B cell (primary cell): ENCODE data around the gene CDC42BPA. TPM values are rescaled to one million over a fixed set of nuclear protein-coding genes. Genes with fewer than 3 reads are reported as not detected.

ENCODE experiments used
- ATAC-seq: fragments of 200-7000 bp; cut with Tn5 transposase; one replicate; pipeline ENCODE4 v1.10.0; 2021; ENCODE audit warnings: low read depth, mild to moderate bottlenecking, moderate number of reproducible peaks, moderate library complexity
- CTCF ChIA-PET: fragments of 350-600 bp; sonication (Branson Sonifier 250); formaldehyde crosslinking; loops from one replicate; lab custom pipeline; 2021; ENCODE audit warnings: antibody characterized with exemption, inconsistent platforms; lab: Charles Lee
- POLR2A ChIA-PET: fragments of 350-600 bp; sonication (Branson Sonifier 250); formaldehyde crosslinking; loops from one replicate; lab custom pipeline; 2021; ENCODE audit warnings: antibody characterized with exemption; lab: Charles Lee
- DNase-seq: peaks from one replicate; pipeline ENCODE4 v3.0.0; 2013
- H2AFZ ChIP-seq: 2 replicates; pipeline ENCODE4 v1.6.1; 2012; ENCODE audit warnings: mild to moderate bottlenecking, low read depth, low read length; ENCODE audit not compliant: insufficient read depth, poor library complexity, severe bottlenecking
- H3K27ac ChIP-seq, 2 donors: 1 replicate in 1 of 2; 2 replicates in 1 of 2; pipeline ENCODE4 v1.5.1; 2012 to 2013; ENCODE audit warnings: low read length in 2 of 2, mild to moderate bottlenecking in 2 of 2, moderate library complexity in 1 of 2
- H3K27me3 ChIP-seq, 4 experiments: fragments of 200-600 bp in 1 of 4; sonication (generic) in 1 of 4; replicated peaks in 1 of 4; 1 replicate in 2 of 4; 2 replicates in 2 of 4; pipeline versions ENCODE4 v1.6.1 to v1.7.0; 2013 to 2016; ENCODE audit warnings: low read length in 3 of 4, mild to moderate bottlenecking in 2 of 4, mixed read lengths in 1 of 4, moderate library complexity in 1 of 4; ENCODE audit not compliant: insufficient read depth in 4 of 4, control insufficient read depth in 3 of 4; ENCODE audit errors: control extremely low read depth in 1 of 4
- H3K36me3 ChIP-seq, 2 experiments: replicated peaks in 1 of 2; 1 replicate in 1 of 2; 2 replicates in 1 of 2; pipeline versions ENCODE4 v1.6.1 to v1.7.1; 2013; ENCODE audit warnings: low read length in 1 of 2; ENCODE audit not compliant: insufficient read depth in 2 of 2, control insufficient read depth in 1 of 2; ENCODE audit errors: control extremely low read depth in 1 of 2, extremely low read depth in 1 of 2
- H3K4me1 ChIP-seq, 2 donors: fragments of 200-600 bp in 1 of 2; sonication (generic) in 1 of 2; 1 replicate in 1 of 2; 2 replicates in 1 of 2; pipeline versions ENCODE4 v1.5.1 to v1.6.1; 2013 to 2017; ENCODE audit warnings: low read length in 2 of 2; ENCODE audit not compliant: control insufficient read depth in 2 of 2, insufficient read depth in 2 of 2
- H3K4me2 ChIP-seq: replicated peaks from 2 replicates; pipeline ENCODE3; 2012; ENCODE audit warnings: mild to moderate bottlenecking, low read depth, low read length; ENCODE audit not compliant: poor library complexity, severe bottlenecking
- H3K4me3 ChIP-seq, 5 experiments: fragments of 200-600 bp in 1 of 5; sonication (generic) in 1 of 5; 1 replicate in 3 of 5; 2 replicates in 2 of 5; pipeline versions ENCODE4 v1.5.1 to v1.7.0; 2011 to 2016; ENCODE audit warnings: low read length in 4 of 5, mild to moderate bottlenecking in 4 of 5, low read depth in 2 of 5, control low read depth in 1 of 5, moderate library complexity in 1 of 5; ENCODE audit not compliant: insufficient read depth in 1 of 5; ENCODE audit errors: control extremely low read depth in 1 of 5, extremely low read depth in 1 of 5
- H3K79me2 ChIP-seq: fragments of 200-600 bp; sonication (generic); one replicate; pipeline ENCODE4 v1.6.0; 2016; ENCODE audit warnings: low read length; ENCODE audit not compliant: control insufficient read depth, insufficient read depth
- H3K9ac ChIP-seq: fragments of 200-600 bp; sonication (generic); 2 replicates; pipeline ENCODE4 v1.6.1; 2017; ENCODE audit warnings: mild to moderate bottlenecking, low read length, moderate library complexity
- H3K9me3 ChIP-seq, 3 donors: one replicate each; pipeline versions ENCODE4 v1.6.1 to v1.7.1; 2013; ENCODE audit warnings: low read length in 2 of 3; ENCODE audit not compliant: control insufficient read depth in 2 of 3, insufficient read depth in 1 of 3; ENCODE audit errors: control extremely low read depth in 1 of 3
- H4K20me1 ChIP-seq: 2 replicates; pipeline ENCODE4 v1.6.0; 2012; ENCODE audit warnings: mild to moderate bottlenecking, low read length; ENCODE audit not compliant: insufficient read depth, control insufficient read depth, poor library complexity, severe bottlenecking
- H3K27ac Mint-ChIP-seq: one replicate; pipeline ENCODE4 v1.8.0; 2021; ENCODE audit warnings: mixed read lengths
- H3K27me3 Mint-ChIP-seq: one replicate; pipeline ENCODE4 v1.8.0; 2021; ENCODE audit warnings: mixed read lengths
- H3K4me1 Mint-ChIP-seq: one replicate; pipeline ENCODE4 v1.8.0; 2021; ENCODE audit warnings: mixed read lengths
- H3K4me3 Mint-ChIP-seq: one replicate; pipeline ENCODE4 v1.8.0; 2021; ENCODE audit warnings: mixed read lengths
- H3K9me3 Mint-ChIP-seq: one replicate; pipeline ENCODE4 v1.8.0; 2022; ENCODE audit warnings: mixed read lengths; ENCODE audit not compliant: insufficient read depth
- EZH2 ChIP-seq: IDR thresholded peaks from 2 replicates; pipeline ENCODE4 v1.6.1; 2012; ENCODE audit warnings: borderline replicate concordance, low read depth, mild to moderate bottlenecking, moderate library complexity, low read length; ENCODE audit not compliant: insufficient read depth, poor library complexity, severe bottlenecking
- WGBS: methylation state at CpG from one replicate; pipeline ENCODE4 v1.1.5; 2013; ENCODE audit warnings: missing lambda C conversion rate; ENCODE audit not compliant: insufficient coverage; 5-methylcytosine and 5-hydroxymethylcytosine counted together
- intact Hi-C: fragments of 100-400 bp; cut with micrococcal nuclease; formaldehyde crosslinking; loops from one replicate; pipeline ENCODE4 v1.10.0; 2022
- polyA plus RNA-seq: library from polyadenylated mRNA; depleted of rRNA; stranded (reverse); fragments of >200 nt; gene quantifications from 2 replicates; pipeline ENCODE4 v1.2.3, GENCODE V29; 2012
- total RNA-seq, 2 donors: library from RNA; stranded (reverse); fragments of 120-200 nt in 1 of 2; gene quantifications; 1 replicate in 1 of 2; 2 replicates in 1 of 2; pipeline versions ENCODE4 v1.2.3 to v1.2.4, GENCODE V29; 2013 to 2022
- TF ChIP-seq, protein P1 (sequence below): fragments of 200-600 bp; IDR thresholded peaks from one replicate; pipeline ENCODE4 v1.8.0; 2022; ENCODE audit warnings: antibody characterized with exemption, mild to moderate bottlenecking

Gene CDC42BPA
- total and polyA plus RNA-seq, 2 donors (not counting 1 experiment from before 2014, with no cell fraction given), result 0.04 to 0.69 TPM

DNA sequence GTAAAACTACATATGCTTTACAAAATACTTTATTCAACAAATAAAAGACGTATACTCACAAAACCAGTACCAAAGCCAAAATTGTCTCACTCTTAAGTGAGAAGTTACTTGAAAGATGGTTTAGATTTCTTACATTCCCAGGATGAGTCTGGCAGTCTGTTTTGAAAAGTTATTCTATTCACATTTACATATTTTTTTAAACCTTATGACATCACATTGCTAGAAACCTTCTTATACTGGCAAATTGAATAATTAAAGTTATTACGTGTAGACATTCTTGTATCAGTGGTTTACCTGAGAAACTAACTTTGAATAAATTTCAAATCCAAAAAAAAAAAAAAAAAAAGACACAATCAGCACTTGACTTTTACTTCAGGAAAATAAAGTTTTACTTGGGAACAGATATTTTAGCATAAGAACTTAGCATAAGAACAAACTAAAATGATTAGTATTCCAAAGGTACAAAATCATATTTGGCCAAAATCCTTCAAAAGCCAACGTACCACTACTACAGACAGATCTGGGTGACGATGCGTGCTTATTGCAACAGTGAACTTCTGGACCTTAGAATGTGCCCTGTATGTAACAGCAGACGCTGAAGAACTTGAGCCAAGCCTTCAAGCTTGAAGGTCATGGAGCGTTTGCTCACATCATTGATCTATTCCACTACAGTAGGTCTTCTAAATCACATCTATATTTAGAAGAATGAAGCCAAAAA is 2.5 kb downstream of the CDC42BPA start:
- H3K4me2 ChIP-seq, result no peak overlapping the region
- H3K36me3 ChIP-seq, result no peaks in the 10 kb centered on the region
- ChIA-PET POLR2A (no interaction called here), CTCF (no interaction called here)
- H3K4me1 ChIP-seq, result peaks cover 9 to 13% of the 10 kb centered on the region in 2 donors
- peaks cover 48% of the 10 kb centered on the region for H3K27me3 Mint-ChIP-seq
- H2AFZ ChIP-seq, result no peak overlapping the region
- H3K27ac Mint-ChIP-seq, result no peak overlapping the region
- ATAC-seq, result no peak
- DNase-seq, result no peak
- H3K9ac ChIP-seq, result no peak overlapping the region
- no peaks in the 10 kb centered on the region for H3K79me2 ChIP-seq
- 77% methylated on average over 5 of the region's 7 CpGs for WGBS
- no peak overlapping the region for H3K4me3 ChIP-seq
- no peaks in the 10 kb centered on the region for H3K9me3 Mint-ChIP-seq
- intact Hi-C loops, result no loop called here
- H3K4me3 Mint-ChIP-seq, result no peak overlapping the region
- H3K27me3 ChIP-seq, result peaks cover 0 to 49% (median 24%) of the 10 kb centered on the region in 4 experiments
- no peak for TF ChIP-seq EZH2
- TF ChIP-seq, protein P1, sequence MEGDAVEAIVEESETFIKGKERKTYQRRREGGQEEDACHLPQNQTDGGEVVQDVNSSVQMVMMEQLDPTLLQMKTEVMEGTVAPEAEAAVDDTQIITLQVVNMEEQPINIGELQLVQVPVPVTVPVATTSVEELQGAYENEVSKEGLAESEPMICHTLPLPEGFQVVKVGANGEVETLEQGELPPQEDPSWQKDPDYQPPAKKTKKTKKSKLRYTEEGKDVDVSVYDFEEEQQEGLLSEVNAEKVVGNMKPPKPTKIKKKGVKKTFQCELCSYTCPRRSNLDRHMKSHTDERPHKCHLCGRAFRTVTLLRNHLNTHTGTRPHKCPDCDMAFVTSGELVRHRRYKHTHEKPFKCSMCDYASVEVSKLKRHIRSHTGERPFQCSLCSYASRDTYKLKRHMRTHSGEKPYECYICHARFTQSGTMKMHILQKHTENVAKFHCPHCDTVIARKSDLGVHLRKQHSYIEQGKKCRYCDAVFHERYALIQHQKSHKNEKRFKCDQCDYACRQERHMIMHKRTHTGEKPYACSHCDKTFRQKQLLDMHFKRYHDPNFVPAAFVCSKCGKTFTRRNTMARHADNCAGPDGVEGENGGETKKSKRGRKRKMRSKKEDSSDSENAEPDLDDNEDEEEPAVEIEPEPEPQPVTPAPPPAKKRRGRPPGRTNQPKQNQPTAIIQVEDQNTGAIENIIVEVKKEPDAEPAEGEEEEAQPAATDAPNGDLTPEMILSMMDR, result no peak
- peaks cover 12% of the 10 kb centered on the region for H3K4me1 Mint-ChIP-seq
- H3K27ac ChIP-seq, result no peak overlapping the region
- H4K20me1 ChIP-seq, result no peaks in the 10 kb centered on the region
- H3K9me3 ChIP-seq, result peaks cover 0 to 2% (median 0%) of the 10 kb centered on the region in 3 donors
